ENCODE measurements around the gene CCDC57.

Gene CCDC57

DNA sequence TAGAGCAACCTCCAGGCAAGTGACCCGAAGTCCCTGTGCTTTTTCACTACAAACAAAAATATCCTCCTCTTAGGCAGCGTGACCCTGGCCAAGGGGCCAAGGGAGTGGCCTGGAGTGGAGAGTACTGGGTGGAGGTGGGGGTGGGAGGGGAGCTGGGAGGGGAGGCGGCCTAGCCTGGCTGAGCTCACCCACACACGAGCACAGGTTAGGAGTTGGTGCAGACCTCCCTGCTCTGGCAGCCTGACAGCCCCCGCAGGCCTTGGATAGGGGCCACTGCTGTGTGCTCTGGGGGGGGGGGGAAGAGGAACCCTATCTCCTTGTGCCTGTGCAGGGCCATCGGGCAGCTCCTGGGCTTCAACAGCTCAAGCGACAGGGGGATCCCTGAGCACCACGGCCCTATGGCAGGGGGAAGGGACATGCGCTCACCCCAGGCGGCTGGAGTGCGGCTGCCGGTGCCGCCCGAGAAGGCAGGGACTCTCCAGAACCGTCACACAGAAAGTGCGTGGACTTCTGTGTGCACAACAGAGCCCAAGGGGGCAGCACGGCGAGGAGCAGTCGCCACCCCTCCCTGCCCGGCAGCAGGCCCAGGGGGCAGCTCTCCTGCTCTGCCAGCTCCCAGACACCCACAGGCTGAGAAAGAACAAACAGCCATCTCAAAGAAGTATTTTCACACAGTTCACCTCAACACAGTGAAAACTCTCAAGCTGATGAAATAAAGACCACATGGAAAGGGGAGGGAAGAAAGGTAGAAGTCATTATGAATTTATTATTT is 29.5 kb upstream of the CCDC57 start:
- Histone ChIP-seq H3K79me2 (ENCODE audit: low read length) (no peaks in the 10 kb centered on the region), H4K20me1 (ENCODE audit: insufficient read depth, low read length) (0 out of 2 replicates have a peak, but pooled peaks cover 15% of the 10 kb centered on the region), H2AFZ (ENCODE audit: low read depth, low read length) (no peak overlapping the region), H3K27me3 (ENCODE audit: low read depth, low read length) (no peaks in the 10 kb centered on the region), H3K4me2 (ENCODE audit: low read length) (no peak overlapping the region), H3K36me3 (replicated peaks; ENCODE audit: low read depth, low read length) (peaks cover 25% of the 10 kb centered on the region), H3K9me3 (ENCODE audit: insufficient read depth, low read length) (no peaks in the 10 kb centered on the region), H3K4me3 (ENCODE audit: low read length) (no peak overlapping the region), H3K27ac (ENCODE audit: low read length) (no peak overlapping the region), H3K4me1 (ENCODE audit: low read length) (peaks cover 9% of the 10 kb centered on the region), H3K9ac (ENCODE audit: low read length) (no peak overlapping the region)
- TF ChIP-seq, protein P1, sequence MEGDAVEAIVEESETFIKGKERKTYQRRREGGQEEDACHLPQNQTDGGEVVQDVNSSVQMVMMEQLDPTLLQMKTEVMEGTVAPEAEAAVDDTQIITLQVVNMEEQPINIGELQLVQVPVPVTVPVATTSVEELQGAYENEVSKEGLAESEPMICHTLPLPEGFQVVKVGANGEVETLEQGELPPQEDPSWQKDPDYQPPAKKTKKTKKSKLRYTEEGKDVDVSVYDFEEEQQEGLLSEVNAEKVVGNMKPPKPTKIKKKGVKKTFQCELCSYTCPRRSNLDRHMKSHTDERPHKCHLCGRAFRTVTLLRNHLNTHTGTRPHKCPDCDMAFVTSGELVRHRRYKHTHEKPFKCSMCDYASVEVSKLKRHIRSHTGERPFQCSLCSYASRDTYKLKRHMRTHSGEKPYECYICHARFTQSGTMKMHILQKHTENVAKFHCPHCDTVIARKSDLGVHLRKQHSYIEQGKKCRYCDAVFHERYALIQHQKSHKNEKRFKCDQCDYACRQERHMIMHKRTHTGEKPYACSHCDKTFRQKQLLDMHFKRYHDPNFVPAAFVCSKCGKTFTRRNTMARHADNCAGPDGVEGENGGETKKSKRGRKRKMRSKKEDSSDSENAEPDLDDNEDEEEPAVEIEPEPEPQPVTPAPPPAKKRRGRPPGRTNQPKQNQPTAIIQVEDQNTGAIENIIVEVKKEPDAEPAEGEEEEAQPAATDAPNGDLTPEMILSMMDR (IDR thresholded peaks at IDR 0.05; ENCODE audit: low read depth, low read length): no peak
- TF ChIP-seq EZH2phosphoT487 (IDR thresholded peaks at IDR 0.05; ENCODE audit: low read depth): no peak

DNA sequence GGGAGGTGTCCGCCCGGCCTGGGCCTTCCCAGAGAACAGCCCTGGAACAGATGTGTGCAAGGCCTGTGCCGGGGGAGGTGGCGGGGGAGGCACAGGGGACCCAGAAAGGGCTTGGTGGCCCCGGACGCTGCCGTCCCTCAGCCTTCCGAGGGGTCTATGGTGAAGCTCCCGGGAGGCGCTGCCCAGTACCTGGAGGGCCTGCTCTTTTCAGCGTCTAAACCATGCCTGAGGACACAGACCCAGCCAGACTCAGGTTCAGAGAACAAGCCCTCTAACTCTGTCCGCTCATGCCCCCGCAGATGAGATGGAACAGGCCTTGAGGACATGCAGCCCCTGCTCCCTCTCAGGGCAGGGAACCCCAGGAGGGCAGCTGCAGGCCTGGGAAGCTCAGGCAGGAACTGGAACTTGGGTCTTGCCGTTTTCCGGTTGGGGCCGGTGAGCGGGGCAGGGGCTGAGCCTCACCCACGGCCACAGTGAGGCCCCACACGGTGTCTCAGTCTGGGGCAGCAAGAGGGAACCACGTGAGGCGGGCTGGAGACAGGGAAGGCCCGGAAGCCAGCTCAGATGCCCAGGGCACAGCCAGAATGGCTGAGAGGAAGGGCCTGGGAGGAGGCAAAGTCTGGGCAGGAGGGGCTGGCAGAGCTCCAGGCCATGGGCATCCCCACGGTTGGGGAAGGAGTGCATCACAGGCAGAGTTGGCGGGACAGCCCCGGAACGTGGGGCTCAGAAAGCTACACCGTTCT is 28.7 kb upstream of the CCDC57 start:
- H3K79me2 ChIP-seq (ENCODE audit: low read length): no peaks in the 10 kb centered on the region
- peaks cover 9% of the 10 kb centered on the region for H3K4me1 ChIP-seq (ENCODE audit: low read length)
- no peak overlapping the region for H3K27ac ChIP-seq (ENCODE audit: low read length)
- no peaks in the 10 kb centered on the region for H3K27me3 ChIP-seq (ENCODE audit: low read depth, low read length)
- no peak overlapping the region for H3K4me3 ChIP-seq (ENCODE audit: low read length)
- H3K9ac ChIP-seq (ENCODE audit: low read length): no peak overlapping the region
- 0 out of 2 replicates have a peak, but pooled peaks cover 8% of the 10 kb centered on the region for H4K20me1 ChIP-seq (ENCODE audit: insufficient read depth, low read length)
- H3K4me2 ChIP-seq (ENCODE audit: low read length): no peak overlapping the region
- H3K36me3 ChIP-seq (replicated peaks; ENCODE audit: low read depth, low read length): peaks cover 25% of the 10 kb centered on the region
- TF ChIP-seq EZH2phosphoT487 (IDR thresholded peaks at IDR 0.05; ENCODE audit: low read depth): no peak
- TF ChIP-seq, protein P1 (IDR thresholded peaks at IDR 0.05; ENCODE audit: low read depth, low read length): no peak
- no peak overlapping the region for H2AFZ ChIP-seq (ENCODE audit: low read depth, low read length)
- no peaks in the 10 kb centered on the region for H3K9me3 ChIP-seq (ENCODE audit: insufficient read depth, low read length)

DNA sequence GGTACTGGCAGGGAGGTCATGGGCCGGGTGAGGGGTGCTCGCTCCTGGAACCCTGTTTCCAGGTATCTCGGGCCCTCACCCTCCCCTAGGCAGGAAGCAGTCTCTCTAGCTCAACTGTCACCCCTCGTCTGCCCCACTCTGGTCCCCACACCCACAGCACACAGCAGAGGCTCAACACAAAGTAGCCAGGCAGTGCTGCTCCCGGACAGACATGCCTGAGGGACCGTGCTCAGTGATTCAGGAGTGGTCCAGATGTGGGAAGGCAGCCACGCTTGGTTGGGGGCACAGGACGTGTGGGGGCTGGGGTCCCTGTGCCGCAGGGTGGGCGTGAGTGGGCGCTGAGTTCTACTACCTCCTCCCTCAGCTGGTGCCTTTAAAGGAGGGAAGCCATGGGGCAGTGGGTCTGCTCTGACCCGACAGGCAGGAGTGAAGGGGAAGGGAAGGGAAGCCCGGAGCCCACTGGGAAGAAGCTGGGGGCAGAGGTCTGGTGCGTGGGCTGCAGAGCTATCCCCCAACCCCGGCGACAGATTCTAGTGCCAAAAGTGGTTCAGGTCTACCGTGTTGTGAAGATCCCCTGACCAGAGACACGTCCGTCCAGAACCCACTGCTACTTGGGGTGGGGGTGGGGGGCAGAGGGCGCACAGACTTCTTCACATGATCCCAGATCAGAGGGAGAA is 28.0 kb upstream of the CCDC57 start:
- Histone ChIP-seq H3K4me1 (ENCODE audit: low read length) (peaks cover 12% of the 10 kb centered on the region), H4K20me1 (ENCODE audit: insufficient read depth, low read length) (0 out of 2 replicates have a peak, but pooled peaks cover 8% of the 10 kb centered on the region), H3K4me2 (ENCODE audit: low read length) (no peak overlapping the region), H3K27me3 (ENCODE audit: low read depth, low read length) (peaks cover 2% of the 10 kb centered on the region), H2AFZ (ENCODE audit: low read depth, low read length) (no peak overlapping the region), H3K79me2 (ENCODE audit: low read length) (no peaks in the 10 kb centered on the region), H3K4me3 (ENCODE audit: low read length) (no peak overlapping the region), H3K36me3 (replicated peaks; ENCODE audit: low read depth, low read length) (peaks cover 20% of the 10 kb centered on the region), H3K9me3 (ENCODE audit: insufficient read depth, low read length) (no peaks in the 10 kb centered on the region), H3K9ac (ENCODE audit: low read length) (no peak overlapping the region), H3K27ac (ENCODE audit: low read length) (no peak overlapping the region)
- no peak for TF ChIP-seq EZH2phosphoT487 (IDR thresholded peaks at IDR 0.05; ENCODE audit: low read depth)
- TF ChIP-seq, protein P1 (IDR thresholded peaks at IDR 0.05; ENCODE audit: low read depth, low read length): no peak

Measured in OCI-LY3 (cell line).